ENCODE data around the gene PRDM16. TPM values are rescaled to one million over a fixed set of nuclear protein-coding genes. Genes with fewer than 3 reads are reported as not detected.

The PRDM16 gene
- total and polyA plus RNA-seq, 2 of the 8 experiments (the other 6 are each of a cell fraction or from before 2014, with no cell fraction given), result 0.39 to 0.43 TPM

GRCh38 chr1:3320246-3321152 lies 251.5 kb downstream of the PRDM16 start (continued):
- TF ChIP-seq, protein P1, sequence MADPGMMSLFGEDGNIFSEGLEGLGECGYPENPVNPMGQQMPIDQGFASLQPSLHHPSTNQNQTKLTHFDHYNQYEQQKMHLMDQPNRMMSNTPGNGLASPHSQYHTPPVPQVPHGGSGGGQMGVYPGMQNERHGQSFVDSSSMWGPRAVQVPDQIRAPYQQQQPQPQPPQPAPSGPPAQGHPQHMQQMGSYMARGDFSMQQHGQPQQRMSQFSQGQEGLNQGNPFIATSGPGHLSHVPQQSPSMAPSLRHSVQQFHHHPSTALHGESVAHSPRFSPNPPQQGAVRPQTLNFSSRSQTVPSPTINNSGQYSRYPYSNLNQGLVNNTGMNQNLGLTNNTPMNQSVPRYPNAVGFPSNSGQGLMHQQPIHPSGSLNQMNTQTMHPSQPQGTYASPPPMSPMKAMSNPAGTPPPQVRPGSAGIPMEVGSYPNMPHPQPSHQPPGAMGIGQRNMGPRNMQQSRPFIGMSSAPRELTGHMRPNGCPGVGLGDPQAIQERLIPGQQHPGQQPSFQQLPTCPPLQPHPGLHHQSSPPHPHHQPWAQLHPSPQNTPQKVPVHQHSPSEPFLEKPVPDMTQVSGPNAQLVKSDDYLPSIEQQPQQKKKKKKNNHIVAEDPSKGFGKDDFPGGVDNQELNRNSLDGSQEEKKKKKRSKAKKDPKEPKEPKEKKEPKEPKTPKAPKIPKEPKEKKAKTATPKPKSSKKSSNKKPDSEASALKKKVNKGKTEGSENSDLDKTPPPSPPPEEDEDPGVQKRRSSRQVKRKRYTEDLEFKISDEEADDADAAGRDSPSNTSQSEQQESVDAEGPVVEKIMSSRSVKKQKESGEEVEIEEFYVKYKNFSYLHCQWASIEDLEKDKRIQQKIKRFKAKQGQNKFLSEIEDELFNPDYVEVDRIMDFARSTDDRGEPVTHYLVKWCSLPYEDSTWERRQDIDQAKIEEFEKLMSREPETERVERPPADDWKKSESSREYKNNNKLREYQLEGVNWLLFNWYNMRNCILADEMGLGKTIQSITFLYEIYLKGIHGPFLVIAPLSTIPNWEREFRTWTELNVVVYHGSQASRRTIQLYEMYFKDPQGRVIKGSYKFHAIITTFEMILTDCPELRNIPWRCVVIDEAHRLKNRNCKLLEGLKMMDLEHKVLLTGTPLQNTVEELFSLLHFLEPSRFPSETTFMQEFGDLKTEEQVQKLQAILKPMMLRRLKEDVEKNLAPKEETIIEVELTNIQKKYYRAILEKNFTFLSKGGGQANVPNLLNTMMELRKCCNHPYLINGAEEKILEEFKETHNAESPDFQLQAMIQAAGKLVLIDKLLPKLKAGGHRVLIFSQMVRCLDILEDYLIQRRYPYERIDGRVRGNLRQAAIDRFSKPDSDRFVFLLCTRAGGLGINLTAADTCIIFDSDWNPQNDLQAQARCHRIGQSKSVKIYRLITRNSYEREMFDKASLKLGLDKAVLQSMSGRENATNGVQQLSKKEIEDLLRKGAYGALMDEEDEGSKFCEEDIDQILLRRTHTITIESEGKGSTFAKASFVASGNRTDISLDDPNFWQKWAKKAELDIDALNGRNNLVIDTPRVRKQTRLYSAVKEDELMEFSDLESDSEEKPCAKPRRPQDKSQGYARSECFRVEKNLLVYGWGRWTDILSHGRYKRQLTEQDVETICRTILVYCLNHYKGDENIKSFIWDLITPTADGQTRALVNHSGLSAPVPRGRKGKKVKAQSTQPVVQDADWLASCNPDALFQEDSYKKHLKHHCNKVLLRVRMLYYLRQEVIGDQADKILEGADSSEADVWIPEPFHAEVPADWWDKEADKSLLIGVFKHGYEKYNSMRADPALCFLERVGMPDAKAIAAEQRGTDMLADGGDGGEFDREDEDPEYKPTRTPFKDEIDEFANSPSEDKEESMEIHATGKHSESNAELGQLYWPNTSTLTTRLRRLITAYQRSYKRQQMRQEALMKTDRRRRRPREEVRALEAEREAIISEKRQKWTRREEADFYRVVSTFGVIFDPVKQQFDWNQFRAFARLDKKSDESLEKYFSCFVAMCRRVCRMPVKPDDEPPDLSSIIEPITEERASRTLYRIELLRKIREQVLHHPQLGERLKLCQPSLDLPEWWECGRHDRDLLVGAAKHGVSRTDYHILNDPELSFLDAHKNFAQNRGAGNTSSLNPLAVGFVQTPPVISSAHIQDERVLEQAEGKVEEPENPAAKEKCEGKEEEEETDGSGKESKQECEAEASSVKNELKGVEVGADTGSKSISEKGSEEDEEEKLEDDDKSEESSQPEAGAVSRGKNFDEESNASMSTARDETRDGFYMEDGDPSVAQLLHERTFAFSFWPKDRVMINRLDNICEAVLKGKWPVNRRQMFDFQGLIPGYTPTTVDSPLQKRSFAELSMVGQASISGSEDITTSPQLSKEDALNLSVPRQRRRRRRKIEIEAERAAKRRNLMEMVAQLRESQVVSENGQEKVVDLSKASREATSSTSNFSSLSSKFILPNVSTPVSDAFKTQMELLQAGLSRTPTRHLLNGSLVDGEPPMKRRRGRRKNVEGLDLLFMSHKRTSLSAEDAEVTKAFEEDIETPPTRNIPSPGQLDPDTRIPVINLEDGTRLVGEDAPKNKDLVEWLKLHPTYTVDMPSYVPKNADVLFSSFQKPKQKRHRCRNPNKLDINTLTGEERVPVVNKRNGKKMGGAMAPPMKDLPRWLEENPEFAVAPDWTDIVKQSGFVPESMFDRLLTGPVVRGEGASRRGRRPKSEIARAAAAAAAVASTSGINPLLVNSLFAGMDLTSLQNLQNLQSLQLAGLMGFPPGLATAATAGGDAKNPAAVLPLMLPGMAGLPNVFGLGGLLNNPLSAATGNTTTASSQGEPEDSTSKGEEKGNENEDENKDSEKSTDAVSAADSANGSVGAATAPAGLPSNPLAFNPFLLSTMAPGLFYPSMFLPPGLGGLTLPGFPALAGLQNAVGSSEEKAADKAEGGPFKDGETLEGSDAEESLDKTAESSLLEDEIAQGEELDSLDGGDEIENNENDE (IDR thresholded peaks at IDR 0.05; ENCODE audit: insufficient replicate concordance, low read length), result no peak
- no peak for TF ChIP-seq FOSL1 (IDR thresholded peaks at IDR 0.05; ENCODE audit: insufficient read depth, low read depth, low read length)
- TF ChIP-seq JUN (IDR thresholded peaks at IDR 0.05; ENCODE audit: low read depth, low read length), result no peak
- TF ChIP-seq ASH2L (IDR thresholded peaks at IDR 0.05; ENCODE audit: low read length), result no peak
- no peak for TF ChIP-seq HDAC6 (IDR thresholded peaks at IDR 0.05; ENCODE audit: low read depth, low read length)
- no peak for TF ChIP-seq HDAC2 (IDR thresholded peaks at IDR 0.05; ENCODE audit: borderline replicate concordance in 1 of 2, low read depth in 2 of 2, low read length in 2 of 2)
- no peak for TF ChIP-seq KDM5A (IDR thresholded peaks at IDR 0.05; ENCODE audit: low read length)
- TF ChIP-seq, protein P2, sequence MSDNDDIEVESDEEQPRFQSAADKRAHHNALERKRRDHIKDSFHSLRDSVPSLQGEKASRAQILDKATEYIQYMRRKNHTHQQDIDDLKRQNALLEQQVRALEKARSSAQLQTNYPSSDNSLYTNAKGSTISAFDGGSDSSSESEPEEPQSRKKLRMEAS (IDR thresholded peaks at IDR 0.05), result no peak
- no peak for TF ChIP-seq SP2 (IDR thresholded peaks at IDR 0.05; ENCODE audit: low read length)
- no peak for TF ChIP-seq BRCA1 (IDR thresholded peaks at IDR 0.05; ENCODE audit: low read depth, low read length)

Data from H1 (cell line).